CD4-positive, CD25-positive, alpha-beta regulatory T cell (primary cell): ENCODE data around the gene DSP. TPM values are rescaled to one million over a fixed set of nuclear protein-coding genes. Genes with fewer than 3 reads are reported as not detected.

Experiments used
- ATAC-seq, 2 donors: fragments of 150-1000 bp; cut with Tn5 transposase; one replicate each; pipeline ENCODE4 v1.10.0; 2021; ENCODE audit warnings: low read depth in 2 of 2, moderate number of reproducible peaks in 2 of 2, moderate library complexity in 1 of 2
- DNase-seq, 3 donors: peaks; one replicate each; pipeline versions ENCODE4 v3.0.0 to v3.0.0-alpha.2; 2012 to 2022; ENCODE audit warnings: mixed read lengths in 1 of 3
- H3K27ac ChIP-seq: one replicate; pipeline ENCODE4 v1.7.0; 2013; ENCODE audit warnings: mild to moderate bottlenecking, low read length; ENCODE audit not compliant: insufficient read depth, poor library complexity, severe bottlenecking
- H3K27me3 ChIP-seq: one replicate; pipeline ENCODE4 v1.7.0; 2013; ENCODE audit warnings: low read length; ENCODE audit not compliant: control insufficient read depth, insufficient read depth
- H3K36me3 ChIP-seq: one replicate; pipeline ENCODE4 v1.7.0; 2013; ENCODE audit warnings: mild to moderate bottlenecking, low read length, moderate library complexity; ENCODE audit not compliant: control insufficient read depth, insufficient read depth
- H3K4me1 ChIP-seq: 2 replicates; pipeline ENCODE4 v1.7.0; 2013; ENCODE audit warnings: mild to moderate bottlenecking, low read length; ENCODE audit not compliant: insufficient read depth, control insufficient read depth, poor library complexity, severe bottlenecking
- H3K4me3 ChIP-seq: one replicate; pipeline ENCODE4 v1.7.0; 2013; ENCODE audit warnings: low read depth, mild to moderate bottlenecking, low read length, moderate library complexity
- H3K9me3 ChIP-seq, 2 experiments: 1 replicate in 1 of 2; 2 replicates in 1 of 2; pipeline ENCODE4 v1.7.0; 2013; ENCODE audit warnings: low read length in 2 of 2, mild to moderate bottlenecking in 1 of 2, moderate library complexity in 1 of 2; ENCODE audit not compliant: control insufficient read depth in 2 of 2
- H3K27ac Mint-ChIP-seq, 3 donors: one replicate each; pipeline ENCODE4 v1.8.0; 2020 to 2022; ENCODE audit warnings: mild to moderate bottlenecking in 3 of 3, mixed read lengths in 3 of 3, moderate library complexity in 2 of 3
- H3K27me3 Mint-ChIP-seq: one replicate; pipeline ENCODE4 v1.8.0; 2022; ENCODE audit warnings: mild to moderate bottlenecking, mixed read lengths
- H3K36me3 Mint-ChIP-seq: one replicate; pipeline ENCODE4 v1.8.0; 2020; ENCODE audit warnings: mixed read lengths
- H3K4me1 Mint-ChIP-seq, 4 donors: one replicate each; pipeline ENCODE4 v1.8.0; 2020 to 2022; ENCODE audit warnings: mixed read lengths in 4 of 4, mild to moderate bottlenecking in 1 of 4
- H3K4me3 Mint-ChIP-seq, 4 donors: one replicate each; pipeline ENCODE4 v1.8.0; 2020 to 2022; ENCODE audit warnings: mild to moderate bottlenecking in 4 of 4, mixed read lengths in 4 of 4, moderate library complexity in 3 of 4
- H3K9me3 Mint-ChIP-seq, 7 donors: one replicate each; pipeline ENCODE4 v1.8.0; 2020 to 2022; ENCODE audit warnings: mixed read lengths in 7 of 7, mild to moderate bottlenecking in 3 of 7, moderate library complexity in 2 of 7
- polyA plus RNA-seq, 4 donors: library from polyadenylated mRNA; unstranded; fragments of 300-500 nt; fragmentation: Illumina TruSeq; gene quantifications; one replicate each; pipeline ENCODE4 v1.2.3, GENCODE V29; 2021
- total RNA-seq: library from RNA; stranded (reverse); gene quantifications from one replicate; pipeline ENCODE4 v1.2.3, GENCODE V29; 2022

DSP gene
- total and polyA plus RNA-seq, 5 donors from 2014 or later: 0.06 TPM; not detected in 4

DNA sequence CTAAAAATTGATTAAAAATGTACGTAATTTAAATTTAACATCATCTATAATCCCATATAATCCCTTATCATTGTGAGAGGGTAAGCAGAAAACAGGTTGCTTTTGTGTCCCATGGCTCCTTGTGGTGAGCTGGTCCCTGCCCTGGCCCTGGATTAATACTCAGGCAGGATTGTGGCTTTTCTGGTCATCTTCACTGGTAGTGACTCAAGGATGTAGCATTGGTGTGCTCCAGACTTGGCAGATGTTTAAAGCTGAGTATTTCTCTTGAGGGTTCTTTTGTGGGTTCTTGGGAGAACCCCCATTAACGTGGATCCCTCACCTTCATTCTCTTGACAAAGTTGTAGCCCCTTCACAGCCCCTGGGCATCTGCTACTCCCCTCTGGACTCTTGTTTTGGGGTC, 87.8 kb downstream of the DSP start:
- ATAC-seq (no peak), DNase-seq (no peak)
- Mint-ChIP-seq H3K9me3 (no peaks in the 10 kb centered on the region), H3K4me1 (no peaks in the 10 kb centered on the region), H3K4me3 (no peak overlapping the region), H3K36me3 (no peaks in the 10 kb centered on the region), H3K27me3 (peaks cover 17% of the 10 kb centered on the region), H3K27ac (no peak overlapping the region)
- Histone ChIP-seq H3K4me3 (no peak overlapping the region), H3K27me3 (no peaks in the 10 kb centered on the region), H3K36me3 (no peaks in the 10 kb centered on the region), H3K9me3 (no peaks in the 10 kb centered on the region), H3K27ac (no peak overlapping the region), H3K4me1 (no peaks in the 10 kb centered on the region)

DNA sequence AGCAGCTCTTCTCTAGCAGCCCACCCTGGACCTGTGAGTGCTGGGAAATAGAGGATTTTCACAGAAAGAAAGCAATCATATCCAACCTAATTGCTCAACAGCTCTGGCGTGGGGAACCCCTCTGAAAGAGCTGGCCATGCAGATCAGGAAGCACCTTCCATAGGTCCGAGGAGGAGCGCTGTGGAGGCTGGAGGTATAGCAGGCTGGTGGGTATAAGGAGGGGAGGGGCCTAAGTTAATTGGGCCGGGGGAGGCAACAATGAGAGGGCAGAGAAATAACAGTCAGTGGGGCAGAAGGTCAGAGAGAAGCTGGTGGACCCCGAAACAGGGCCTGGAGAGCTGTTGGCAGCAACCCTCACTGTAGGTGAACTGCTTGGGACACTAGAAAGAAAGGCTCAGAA, 89.3 kb downstream of the DSP start:
- no peaks in the 10 kb centered on the region for H3K9me3 Mint-ChIP-seq
- H3K4me1 Mint-ChIP-seq: no peaks in the 10 kb centered on the region
- DNase-seq (no peak), ATAC-seq (no peak)
- no peak overlapping the region for H3K4me3 ChIP-seq
- peaks cover 16% of the 10 kb centered on the region for H3K27me3 Mint-ChIP-seq
- H3K36me3 Mint-ChIP-seq: no peaks in the 10 kb centered on the region
- no peaks in the 10 kb centered on the region for H3K27me3 ChIP-seq
- no peaks in the 10 kb centered on the region for H3K36me3 ChIP-seq
- H3K4me1 ChIP-seq: no peaks in the 10 kb centered on the region
- no peaks in the 10 kb centered on the region for H3K9me3 ChIP-seq
- H3K27ac ChIP-seq: no peak overlapping the region
- no peak overlapping the region for H3K4me3 Mint-ChIP-seq
- no peak overlapping the region for H3K27ac Mint-ChIP-seq

DNA sequence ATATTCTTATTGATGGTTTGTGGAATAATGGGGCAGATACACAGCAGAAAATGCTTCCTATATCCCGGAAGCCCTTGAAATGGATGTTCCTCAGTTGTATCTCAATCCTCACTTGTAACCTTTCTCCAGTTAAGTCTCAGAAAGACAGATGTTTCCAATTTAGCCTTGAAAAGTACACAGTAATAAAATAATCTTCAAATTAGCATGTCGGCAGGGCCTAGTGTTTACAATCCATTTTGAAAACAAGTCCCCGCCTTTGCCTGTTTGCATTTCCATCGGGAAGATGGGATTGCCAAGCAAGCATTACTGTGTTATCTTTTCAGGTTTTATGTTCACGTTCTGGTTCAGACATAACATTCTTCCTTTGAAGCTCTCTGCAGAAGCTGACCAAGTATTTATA, 90.0 kb downstream of the DSP start:
- peaks cover 16% of the 10 kb centered on the region for H3K27me3 Mint-ChIP-seq

DNA sequence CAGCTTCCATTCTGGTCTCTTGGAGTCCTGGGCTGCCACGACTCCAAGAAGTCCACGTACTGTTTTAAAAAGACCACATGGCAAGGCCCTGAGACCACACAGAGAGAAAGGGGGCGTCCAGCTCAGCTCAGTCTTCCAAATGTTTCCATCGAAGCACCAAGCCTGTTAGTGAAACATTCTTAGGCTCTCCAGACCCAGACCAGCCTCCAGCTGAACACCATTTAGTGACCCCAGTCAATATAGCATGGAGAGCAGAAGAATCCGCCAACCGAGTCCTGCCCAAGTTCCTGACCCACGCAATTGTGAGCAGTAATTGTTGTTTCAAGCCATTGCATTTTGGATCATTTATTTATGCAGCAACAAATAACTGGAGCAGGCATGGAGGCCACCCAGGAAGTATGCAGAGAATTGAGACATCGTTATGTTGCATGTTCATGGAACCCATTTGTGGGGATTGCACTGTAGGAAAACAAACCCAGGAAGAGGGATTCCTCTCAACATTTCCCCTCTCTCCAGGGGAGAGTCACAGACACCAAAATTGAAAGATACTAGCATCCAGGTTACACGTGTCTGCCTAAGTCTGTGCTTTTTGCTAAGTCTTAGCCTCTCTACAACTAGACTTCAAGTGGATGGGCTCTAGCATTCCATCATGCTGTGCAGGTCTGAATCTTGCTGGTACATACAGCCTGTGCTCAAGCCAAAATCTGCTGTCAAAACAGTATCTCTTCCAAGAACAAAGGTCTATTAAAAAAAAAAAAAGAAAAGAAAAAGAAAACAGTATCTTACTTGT, 91.2 kb downstream of the DSP start:
- Mint-ChIP-seq H3K27ac (no peak overlapping the region), H3K9me3 (no peaks in the 10 kb centered on the region), H3K27me3 (peaks cover 16% of the 10 kb centered on the region), H3K36me3 (no peaks in the 10 kb centered on the region), H3K4me1 (no peaks in the 10 kb centered on the region), H3K4me3 (no peak overlapping the region)
- Histone ChIP-seq H3K4me3 (no peak overlapping the region), H3K9me3 (no peaks in the 10 kb centered on the region), H3K36me3 (no peaks in the 10 kb centered on the region), H3K27ac (no peak overlapping the region), H3K4me1 (no peaks in the 10 kb centered on the region), H3K27me3 (peaks cover 1% of the 10 kb centered on the region)
- ATAC-seq (no peak), DNase-seq (no peak)

More for the DNA sequence above, 90.0 kb downstream of the DSP start:
- Mint-ChIP-seq H3K9me3 (no peaks in the 10 kb centered on the region), H3K4me3 (no peak overlapping the region), H3K4me1 (no peaks in the 10 kb centered on the region), H3K36me3 (no peaks in the 10 kb centered on the region), H3K27ac (no peak overlapping the region)
- ATAC-seq (no peak), DNase-seq (no peak)
- H3K4me1 ChIP-seq: no peaks in the 10 kb centered on the region
- H3K27ac ChIP-seq: no peak overlapping the region
- H3K27me3 ChIP-seq: no peaks in the 10 kb centered on the region
- no peaks in the 10 kb centered on the region for H3K36me3 ChIP-seq
- H3K9me3 ChIP-seq: no peaks in the 10 kb centered on the region
- H3K4me3 ChIP-seq: no peak overlapping the region

DNA sequence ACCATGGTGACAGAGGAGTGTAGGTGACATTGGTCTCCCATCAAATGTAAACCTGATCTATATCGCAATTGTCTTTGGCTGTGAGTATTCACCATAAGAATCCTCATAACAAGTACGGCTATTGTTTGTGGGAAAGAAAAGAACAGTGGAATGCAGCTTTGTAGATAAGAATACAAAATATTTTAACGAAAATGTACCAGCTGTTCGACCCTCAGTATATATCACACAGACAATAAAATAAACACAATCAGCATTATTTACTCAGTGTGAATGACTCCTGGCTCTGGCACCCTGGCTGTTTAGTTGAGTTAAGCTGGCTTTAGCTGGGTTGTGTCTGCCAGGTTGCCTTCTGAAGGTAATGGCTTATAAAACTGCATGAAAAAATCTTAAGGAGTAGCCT, 91.9 kb downstream of the DSP start:
- DNase-seq: no peak
- no peaks in the 10 kb centered on the region for H3K36me3 ChIP-seq
- H3K36me3 Mint-ChIP-seq: no peaks in the 10 kb centered on the region
- no peaks in the 10 kb centered on the region for H3K4me1 ChIP-seq
- H3K27ac ChIP-seq: no peak overlapping the region
- no peak for ATAC-seq
- no peaks in the 10 kb centered on the region for H3K9me3 ChIP-seq
- no peak overlapping the region for H3K27ac Mint-ChIP-seq
- peaks cover 16% of the 10 kb centered on the region for H3K27me3 Mint-ChIP-seq
- peaks cover 2% of the 10 kb centered on the region for H3K27me3 ChIP-seq
- no peak overlapping the region for H3K4me3 Mint-ChIP-seq
- no peaks in the 10 kb centered on the region for H3K9me3 Mint-ChIP-seq
- no peaks in the 10 kb centered on the region for H3K4me1 Mint-ChIP-seq
- H3K4me3 ChIP-seq: no peak overlapping the region

DNA sequence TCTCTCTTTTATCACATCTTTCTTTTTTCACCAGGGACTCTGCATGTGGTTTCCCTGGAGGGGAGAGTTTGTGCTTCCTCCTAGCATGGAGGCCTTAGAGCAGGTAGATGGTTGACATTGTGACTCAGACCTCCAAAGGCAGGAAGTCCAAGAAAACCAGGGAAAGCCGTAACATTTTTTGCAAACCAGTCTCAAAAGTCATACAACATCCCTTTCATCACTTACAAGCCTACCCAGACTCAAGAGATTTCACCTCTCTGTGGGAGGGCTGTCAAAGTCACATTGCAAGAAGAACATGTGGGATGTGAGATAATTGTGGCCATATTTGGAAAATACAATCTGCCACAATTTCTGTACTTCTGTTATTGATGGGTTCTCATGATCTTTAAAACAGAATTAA, 94.7 kb downstream of the DSP start:
- ATAC-seq: no peak
- Mint-ChIP-seq H3K27ac (no peak overlapping the region), H3K9me3 (peaks cover 0 to 1% (median 0%) of the 10 kb centered on the region in 7 donors)

More for the DNA sequence above, 94.7 kb downstream of the DSP start:
- Mint-ChIP-seq H3K4me3 (no peak overlapping the region), H3K4me1 (no peaks in the 10 kb centered on the region), H3K27me3 (peaks cover 8% of the 10 kb centered on the region), H3K36me3 (no peaks in the 10 kb centered on the region)
- H3K4me3 ChIP-seq: no peak overlapping the region
- no peak overlapping the region for H3K27ac ChIP-seq
- H3K9me3 ChIP-seq: no peaks in the 10 kb centered on the region
- H3K4me1 ChIP-seq: no peaks in the 10 kb centered on the region
- DNase-seq: no peak
- no peaks in the 10 kb centered on the region for H3K36me3 ChIP-seq
- H3K27me3 ChIP-seq: peaks cover 2% of the 10 kb centered on the region

Other genes with a start within 250 kb of the DSP start
- 81.0 TPM for gene SSR1, start 228.5 kb upstream of the DSP start, total RNA-seq
- gene SSR1, start 228.5 kb upstream of the DSP start, polyA plus RNA-seq: 100 to 1,000 TPM; 156 to 207 (median 180) TPM
- 0.57 TPM for gene CAGE1, start 151.9 kb upstream of the DSP start, total RNA-seq
- gene CAGE1, start 151.9 kb upstream of the DSP start, polyA plus RNA-seq: under 1 TPM in 1 of 4 donors, not detected in 3; 0.08 TPM
- gene RIOK1, start 151.9 kb upstream of the DSP start, total RNA-seq: 51.3 TPM
- gene RIOK1, start 151.9 kb upstream of the DSP start, polyA plus RNA-seq: 10 to 100 TPM; 15.9 to 19.4 (median 16.3) TPM
- gene SNRNP48, start 48.5 kb downstream of the DSP start, total RNA-seq: 10.9 TPM
- gene SNRNP48, start 48.5 kb downstream of the DSP start, polyA plus RNA-seq: 10 to 100 TPM in 3 of 4 donors, 1 to 10 TPM in 1; 6.8 to 10.7 (median 10.3) TPM
- gene BMP6, start 184.4 kb downstream of the DSP start, total RNA-seq: 1.2 TPM
- not detected for gene BMP6, start 184.4 kb downstream of the DSP start, polyA plus RNA-seq